ENCODE data around the gene PDGFD.

DNA sequence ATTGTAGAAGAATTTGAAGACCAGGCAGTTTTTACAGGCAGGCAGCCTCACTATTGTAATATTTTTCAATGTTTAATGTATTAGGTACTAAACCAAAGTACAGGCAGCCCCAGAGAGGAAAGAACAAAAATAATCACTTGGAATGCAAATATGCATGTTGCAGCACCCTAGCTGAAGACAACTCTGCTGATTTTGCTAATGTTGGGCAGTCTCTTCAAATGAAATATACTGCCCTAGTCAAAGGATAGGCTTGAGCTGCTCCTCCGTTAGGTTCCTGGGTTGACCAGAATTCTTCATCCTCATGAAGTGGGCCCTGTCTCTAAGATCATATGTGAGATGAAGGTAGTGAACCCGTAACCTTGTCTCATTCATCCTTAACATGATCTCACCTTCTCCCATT is 280.7 kb downstream of the PDGFD start:
- TF ChIP-seq CTCF (IDR thresholded peaks at IDR 0.05; ENCODE audit: low read depth, low read length) (no peak), EZH2phosphoT487 (IDR thresholded peaks at IDR 0.05; ENCODE audit: low read depth) (no peak)

All from OCI-LY3 (cell line).